Adipocyte (in vitro differentiated cells): ENCODE measurements around the gene SLC9A7.
A peak's percentile ranks its signal among the peaks of the same experiment; 100 is the strongest.

ENCODE experiments used
- DNase-seq: peaks from one replicate; pipeline ENCODE4 v3.0.0-alpha.2; 2015; ENCODE audit warnings: low read depth
- H3K27me3 ChIP-seq: replicated peaks from 2 replicates; pipeline ENCODE4 v1.7.0; 2013; ENCODE audit warnings: mild to moderate bottlenecking, low read length, moderate library complexity; ENCODE audit not compliant: control insufficient read depth, insufficient read depth
- H3K36me3 ChIP-seq: 2 replicates; pipeline ENCODE4 v1.7.0; 2013; ENCODE audit warnings: low read length, mild to moderate bottlenecking, moderate library complexity; ENCODE audit not compliant: control insufficient read depth, insufficient read depth, severe bottlenecking
- H3K4me1 ChIP-seq: 2 replicates; pipeline ENCODE4 v1.7.0; 2013; ENCODE audit warnings: mild to moderate bottlenecking, low read length, moderate library complexity; ENCODE audit not compliant: control insufficient read depth, insufficient read depth
- H3K4me3 ChIP-seq: 2 replicates; pipeline ENCODE4 v1.7.0; 2013; ENCODE audit warnings: mild to moderate bottlenecking, low read length, moderate library complexity
- H3K9ac ChIP-seq: 2 replicates; pipeline ENCODE4 v1.7.0; 2013; ENCODE audit warnings: mild to moderate bottlenecking, low read length, moderate library complexity
- H3K9me3 ChIP-seq: 2 replicates; pipeline ENCODE4 v1.7.0; 2013; ENCODE audit warnings: mild to moderate bottlenecking, low read length, moderate library complexity; ENCODE audit not compliant: control insufficient read depth

Gene SLC9A7

GRCh38 chrX:46620505-46620904, 138.4 kb downstream of the SLC9A7 start:
- no peaks in the 10 kb centered on the region for H3K36me3 ChIP-seq
- peaks cover 5% of the 10 kb centered on the region for H3K4me1 ChIP-seq
- peaks cover 21% of the 10 kb centered on the region for H3K9me3 ChIP-seq
- DNase-seq, result no peak
- H3K9ac ChIP-seq, result no peak overlapping the region
- peaks cover 5% of the 10 kb centered on the region for H3K27me3 ChIP-seq
- H3K4me3 ChIP-seq, result no peak overlapping the region

GRCh38 chrX:46618947-46619346, 140.0 kb downstream of the SLC9A7 start:
- DNase-seq, result no peak
- H3K27me3 ChIP-seq, result peaks cover 8% of the 10 kb centered on the region
- no peak overlapping the region for H3K4me3 ChIP-seq
- H3K9ac ChIP-seq, result no peak overlapping the region
- no peaks in the 10 kb centered on the region for H3K36me3 ChIP-seq
- peaks cover under 1% of the 10 kb centered on the region for H3K4me1 ChIP-seq
- peaks cover 26% of the 10 kb centered on the region for H3K9me3 ChIP-seq

GRCh38 chrX:46617906-46618305, 141.0 kb downstream of the SLC9A7 start:
- Histone ChIP-seq H3K9ac (no peak overlapping the region), H3K36me3 (no peaks in the 10 kb centered on the region), H3K9me3 (peaks cover 26% of the 10 kb centered on the region), H3K4me3 (no peak overlapping the region), H3K27me3 (peaks cover 8% of the 10 kb centered on the region), H3K4me1 (no peaks in the 10 kb centered on the region)
- DNase-seq, result no peak

GRCh38 chrX:46611658-46612362, 147.1 kb downstream of the SLC9A7 start:
- Histone ChIP-seq H3K9ac (no peak overlapping the region), H3K27me3 (peaks cover 2% of the 10 kb centered on the region), H3K4me1 (no peaks in the 10 kb centered on the region), H3K9me3 (peaks cover 8% of the 10 kb centered on the region), H3K36me3 (no peaks in the 10 kb centered on the region), H3K4me3 (no peak overlapping the region)
- DNase-seq, result no peak

- no peak overlapping the region for H3K4me3 ChIP-seq
- H3K9me3 ChIP-seq, result peaks cover 5% of the 10 kb centered on the region
- peaks cover 5% of the 10 kb centered on the region for H3K27me3 ChIP-seq
- H3K4me1 ChIP-seq, result no peaks in the 10 kb centered on the region
- H3K9ac ChIP-seq, result no peak overlapping the region
- no peaks in the 10 kb centered on the region for H3K36me3 ChIP-seq
- no peak for DNase-seq
Observed at GRCh38 chrX:46610070-46610658, 148.8 kb downstream of the SLC9A7 start.

- Histone ChIP-seq H3K9me3 (no peaks in the 10 kb centered on the region), H3K4me3 (no peak overlapping the region), H3K36me3 (no peaks in the 10 kb centered on the region), H3K27me3 (peaks cover 4% of the 10 kb centered on the region), H3K9ac (no peak overlapping the region), H3K4me1 (no peaks in the 10 kb centered on the region)
- DNase-seq, result no peak
Observed at GRCh38 chrX:46607916-46608315, 151.0 kb downstream of the SLC9A7 start.

GRCh38 chrX:46602468-46603102, 156.3 kb downstream of the SLC9A7 start:
- no peaks in the 10 kb centered on the region for H3K4me1 ChIP-seq
- no peaks in the 10 kb centered on the region for H3K9me3 ChIP-seq
- no peaks in the 10 kb centered on the region for H3K36me3 ChIP-seq
- DNase-seq, result no peak
- H3K27me3 ChIP-seq, result peaks cover 7% of the 10 kb centered on the region
- H3K4me3 ChIP-seq, result no peak overlapping the region
- H3K9ac ChIP-seq, result no peak overlapping the region

- Histone ChIP-seq H3K27me3 (peaks cover 7% of the 10 kb centered on the region), H3K36me3 (no peaks in the 10 kb centered on the region), H3K4me1 (no peaks in the 10 kb centered on the region), H3K4me3 (no peak overlapping the region), H3K9ac (no peak overlapping the region), H3K9me3 (no peaks in the 10 kb centered on the region)
- DNase-seq, result peak; percentile 55
Observed at GRCh38 chrX:46601283-46601682, 157.6 kb downstream of the SLC9A7 start.

GRCh38 chrX:46599051-46599560, 159.8 kb downstream of the SLC9A7 start:
- H3K4me3 ChIP-seq, result no peak overlapping the region
- no peaks in the 10 kb centered on the region for H3K36me3 ChIP-seq
- H3K27me3 ChIP-seq, result peaks cover 7% of the 10 kb centered on the region
- no peaks in the 10 kb centered on the region for H3K4me1 ChIP-seq
- no peaks in the 10 kb centered on the region for H3K9me3 ChIP-seq
- DNase-seq, result no peak
- H3K9ac ChIP-seq, result no peak overlapping the region

GRCh38 chrX:46597771-46598170, 161.1 kb downstream of the SLC9A7 start:
- H3K9ac ChIP-seq, result no peak overlapping the region

GRCh38 chrX:46597208-46597607, 161.7 kb downstream of the SLC9A7 start:
- no peak overlapping the region for H3K4me3 ChIP-seq
- no peaks in the 10 kb centered on the region for H3K4me1 ChIP-seq
- no peak for DNase-seq
- H3K36me3 ChIP-seq, result no peaks in the 10 kb centered on the region
- H3K9ac ChIP-seq, result no peak overlapping the region
- peaks cover 7% of the 10 kb centered on the region for H3K27me3 ChIP-seq
- H3K9me3 ChIP-seq, result peaks cover 8% of the 10 kb centered on the region

More at GRCh38 chrX:46597771-46598170, 161.1 kb downstream of the SLC9A7 start:
- Histone ChIP-seq H3K4me3 (no peak overlapping the region), H3K4me1 (no peaks in the 10 kb centered on the region), H3K9me3 (peaks cover 8% of the 10 kb centered on the region), H3K27me3 (peaks cover 7% of the 10 kb centered on the region), H3K36me3 (no peaks in the 10 kb centered on the region)
- DNase-seq, result no peak
